ENCODE measurements around the gene RNF224. TPM values are rescaled to one million over a fixed set of nuclear protein-coding genes. Genes with fewer than 3 reads are reported as not detected.
A peak's percentile ranks its signal among the peaks of the same experiment; 100 is the strongest.

Gene RNF224
- total and polyA plus RNA-seq, 2 of the 13 experiments (the other 11 are each of a cell fraction or from before 2014, with no cell fraction given): 0.09 TPM; not detected in 1

GRCh38 chr9:137188490-137189296 lies 38.6 kb upstream of the RNF224 start, which contains the start of the genes ANAPC2 and SSNA1 (continued):
- TF ChIP-seq, protein P1, sequence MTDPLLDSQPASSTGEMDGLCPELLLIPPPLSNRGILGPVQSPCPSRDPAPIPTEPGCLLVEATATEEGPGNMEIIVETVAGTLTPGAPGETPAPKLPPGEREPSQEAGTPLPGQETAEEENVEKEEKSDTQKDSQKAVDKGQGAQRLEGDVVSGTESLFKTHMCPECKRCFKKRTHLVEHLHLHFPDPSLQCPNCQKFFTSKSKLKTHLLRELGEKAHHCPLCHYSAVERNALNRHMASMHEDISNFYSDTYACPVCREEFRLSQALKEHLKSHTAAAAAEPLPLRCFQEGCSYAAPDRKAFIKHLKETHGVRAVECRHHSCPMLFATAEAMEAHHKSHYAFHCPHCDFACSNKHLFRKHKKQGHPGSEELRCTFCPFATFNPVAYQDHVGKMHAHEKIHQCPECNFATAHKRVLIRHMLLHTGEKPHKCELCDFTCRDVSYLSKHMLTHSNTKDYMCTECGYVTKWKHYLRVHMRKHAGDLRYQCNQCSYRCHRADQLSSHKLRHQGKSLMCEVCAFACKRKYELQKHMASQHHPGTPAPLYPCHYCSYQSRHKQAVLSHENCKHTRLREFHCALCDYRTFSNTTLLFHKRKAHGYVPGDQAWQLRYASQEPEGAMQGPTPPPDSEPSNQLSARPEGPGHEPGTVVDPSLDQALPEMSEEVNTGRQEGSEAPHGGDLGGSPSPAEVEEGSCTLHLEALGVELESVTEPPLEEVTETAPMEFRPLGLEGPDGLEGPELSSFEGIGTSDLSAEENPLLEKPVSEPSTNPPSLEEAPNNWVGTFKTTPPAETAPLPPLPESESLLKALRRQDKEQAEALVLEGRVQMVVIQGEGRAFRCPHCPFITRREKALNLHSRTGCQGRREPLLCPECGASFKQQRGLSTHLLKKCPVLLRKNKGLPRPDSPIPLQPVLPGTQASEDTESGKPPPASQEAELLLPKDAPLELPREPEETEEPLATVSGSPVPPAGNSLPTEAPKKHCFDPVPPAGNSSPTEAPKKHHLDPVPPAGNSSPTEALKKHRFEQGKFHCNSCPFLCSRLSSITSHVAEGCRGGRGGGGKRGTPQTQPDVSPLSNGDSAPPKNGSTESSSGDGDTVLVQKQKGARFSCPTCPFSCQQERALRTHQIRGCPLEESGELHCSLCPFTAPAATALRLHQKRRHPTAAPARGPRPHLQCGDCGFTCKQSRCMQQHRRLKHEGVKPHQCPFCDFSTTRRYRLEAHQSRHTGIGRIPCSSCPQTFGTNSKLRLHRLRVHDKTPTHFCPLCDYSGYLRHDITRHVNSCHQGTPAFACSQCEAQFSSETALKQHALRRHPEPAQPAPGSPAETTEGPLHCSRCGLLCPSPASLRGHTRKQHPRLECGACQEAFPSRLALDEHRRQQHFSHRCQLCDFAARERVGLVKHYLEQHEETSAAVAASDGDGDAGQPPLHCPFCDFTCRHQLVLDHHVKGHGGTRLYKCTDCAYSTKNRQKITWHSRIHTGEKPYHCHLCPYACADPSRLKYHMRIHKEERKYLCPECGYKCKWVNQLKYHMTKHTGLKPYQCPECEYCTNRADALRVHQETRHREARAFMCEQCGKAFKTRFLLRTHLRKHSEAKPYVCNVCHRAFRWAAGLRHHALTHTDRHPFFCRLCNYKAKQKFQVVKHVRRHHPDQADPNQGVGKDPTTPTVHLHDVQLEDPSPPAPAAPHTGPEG (CRISPR knock-in tag; IDR thresholded peaks at IDR 0.05): no peak; the same call in 1 of the 2 replicates
- TF ChIP-seq MYC (CRISPR knock-in tag; IDR thresholded peaks at IDR 0.05; ENCODE audit: borderline replicate concordance): peak; percentile 92
- peak; percentile 90 for TF ChIP-seq ZNF670 (CRISPR knock-in tag; IDR thresholded peaks at IDR 0.05; ENCODE audit: borderline replicate concordance)
- no peak for TF ChIP-seq ZNF383 (CRISPR knock-in tag; IDR thresholded peaks at IDR 0.05; ENCODE audit: borderline replicate concordance)
- TF ChIP-seq ZNF770 (CRISPR knock-in tag; IDR thresholded peaks at IDR 0.05): peak; percentile 73
- peak; percentile 100 for TF ChIP-seq HOXA3 (CRISPR knock-in tag; IDR thresholded peaks at IDR 0.05)
- TF ChIP-seq ZNF607 (CRISPR knock-in tag; IDR thresholded peaks at IDR 0.05; ENCODE audit: borderline replicate concordance): peak; percentile 85; the same call in 1 of the 2 replicates
- 0 out of 2 replicates have a peak, but pooled peaks have one; percentile 7 for TF ChIP-seq NFATC3 (CRISPR knock-in tag; IDR thresholded peaks at IDR 0.05)
- no peak for TF ChIP-seq ARNT (IDR thresholded peaks at IDR 0.05)
- peak; percentile 71; the same call in 1 of the 2 replicates for TF ChIP-seq NFKB2 (CRISPR knock-in tag; IDR thresholded peaks at IDR 0.05; ENCODE audit: borderline replicate concordance)
- no peak for TF ChIP-seq XBP1 (CRISPR knock-in tag; IDR thresholded peaks at IDR 0.05)
- TF ChIP-seq CBX5 (CRISPR knock-in tag; IDR thresholded peaks at IDR 0.05; ENCODE audit: borderline replicate concordance): peak; percentile 93
- peak; percentile 100 for TF ChIP-seq PHF20 (CRISPR knock-in tag; IDR thresholded peaks at IDR 0.05)
- no peak for TF ChIP-seq TBX3 (IDR thresholded peaks at IDR 0.05; ENCODE audit: borderline replicate concordance)
- TF ChIP-seq, protein P2, sequence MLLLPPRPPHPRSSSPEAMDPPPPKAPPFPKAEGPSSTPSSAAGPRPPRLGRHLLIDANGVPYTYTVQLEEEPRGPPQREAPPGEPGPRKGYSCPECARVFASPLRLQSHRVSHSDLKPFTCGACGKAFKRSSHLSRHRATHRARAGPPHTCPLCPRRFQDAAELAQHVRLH (CRISPR knock-in tag; IDR thresholded peaks at IDR 0.05; ENCODE audit: borderline replicate concordance, low read depth): peak; percentile 83; the same call in 1 of the 2 replicates
- TF ChIP-seq ZNF576 (CRISPR knock-in tag; IDR thresholded peaks at IDR 0.05): peak; percentile 69; the same call in 1 of the 2 replicates
- no peak for TF ChIP-seq HIVEP1 (CRISPR knock-in tag; IDR thresholded peaks at IDR 0.05)
